CD1c-positive myeloid dendritic cell (primary cell): Measurements from ENCODE around the gene NCOA5.

Experiments used
- DNase-seq: peaks from one replicate; pipeline ENCODE4 v3.0.0-alpha.2; 2016; ENCODE audit errors: extremely low spot score

NCOA5 gene

GRCh38 chr20:46089417-46090388 lies at the start of gene NCOA5:
TSS of gene NCOA5 (minus strand) at chr20:46089962. CDS start at chr20:46079424, 10,538 bp downstream.
- DNase-seq: peak; percentile 97

- DNase-seq: no peak
These were observed 49.6 kb upstream of the NCOA5 start for GRCh38 chr20:46139266-46139889.

DNA sequence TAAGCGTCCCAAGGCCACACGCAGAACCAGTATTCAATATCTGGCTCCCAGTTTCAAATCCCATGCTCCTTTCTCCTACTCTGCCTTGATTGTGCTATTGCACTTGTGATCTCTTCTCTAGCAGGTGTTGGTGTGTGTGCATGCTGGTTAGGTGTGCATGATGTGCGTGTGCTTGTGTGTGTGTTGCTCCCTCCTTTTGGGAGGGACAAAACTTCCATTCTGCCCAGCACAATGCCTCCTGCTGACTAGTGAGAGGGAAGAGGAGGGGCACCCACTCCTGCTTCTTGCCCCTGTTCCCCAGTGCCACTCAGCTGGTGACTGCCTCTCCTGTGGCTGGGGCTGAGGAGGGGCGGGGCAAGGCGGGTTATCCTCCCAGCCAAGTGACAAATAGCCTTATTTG lies 48.1 kb upstream of the NCOA5 start:
- DNase-seq: no peak

GRCh38 chr20:46135856-46136633 lies 46.3 kb upstream of the NCOA5 start:
- DNase-seq: no peak

- DNase-seq: no peak
These were observed 45.0 kb upstream of the NCOA5 start for GRCh38 chr20:46134716-46135115.

DNA sequence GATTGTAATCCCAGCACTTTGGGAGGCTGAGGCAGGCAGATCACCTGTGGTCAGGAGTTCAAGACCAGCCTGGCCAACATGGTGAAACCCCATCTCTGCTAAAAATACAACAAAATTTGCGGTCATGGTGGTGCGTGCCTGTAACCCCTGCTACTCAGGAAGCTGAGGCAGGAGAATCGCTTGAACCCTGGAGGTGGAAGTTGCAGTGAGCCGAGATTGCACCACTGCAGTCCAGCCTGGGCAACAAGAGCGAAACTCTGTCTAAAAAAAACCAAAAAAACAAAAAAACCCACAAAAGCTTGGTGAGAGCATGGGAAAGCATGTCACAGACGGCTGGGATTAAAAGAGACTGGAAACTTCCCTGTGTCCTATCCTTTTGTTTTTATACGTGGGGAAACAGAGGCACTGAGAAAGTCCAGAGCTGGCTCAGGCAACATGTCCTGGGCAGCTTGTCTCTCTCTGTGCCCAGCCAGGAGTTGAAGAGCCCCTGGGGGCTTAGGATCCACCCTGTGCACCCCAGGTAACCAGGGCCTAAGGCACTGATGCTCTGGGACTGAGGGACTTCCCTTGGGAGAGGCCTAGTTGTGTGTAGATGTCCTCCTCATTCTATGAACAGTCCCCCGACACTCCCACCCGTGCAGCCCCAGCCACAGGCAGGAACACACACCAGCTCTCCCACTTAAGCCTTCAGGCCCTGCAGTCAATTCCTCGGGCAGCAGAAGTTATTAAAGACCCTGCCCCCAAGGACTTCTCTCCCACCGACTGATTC lies 44.3 kb upstream of the NCOA5 start:
- no peak for DNase-seq

GRCh38 chr20:46132705-46133120 lies 43.0 kb upstream of the NCOA5 start:
- DNase-seq: peak; percentile 70

DNA sequence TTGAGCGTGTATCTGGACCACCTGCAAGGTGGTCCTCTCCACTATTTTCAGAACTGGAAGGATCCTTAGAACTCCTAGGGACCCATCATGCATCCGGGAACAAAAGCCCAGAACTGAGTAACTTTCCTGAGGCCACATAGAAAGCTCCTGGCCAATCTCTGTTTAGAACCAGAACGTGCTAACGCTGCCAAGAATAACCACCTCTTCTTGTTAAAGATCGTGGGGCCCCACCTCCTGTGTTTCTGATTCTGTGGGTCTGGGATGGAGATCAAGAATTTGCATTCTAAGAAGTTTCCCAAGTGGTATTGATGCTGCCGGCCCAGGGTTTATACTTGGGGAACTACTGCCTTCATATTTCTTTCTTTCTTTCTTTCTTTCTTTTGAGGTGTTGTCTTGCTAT lies 41.6 kb upstream of the NCOA5 start:
- no peak for DNase-seq

- no peak for DNase-seq
These were observed 40.8 kb upstream of the NCOA5 start for GRCh38 chr20:46130534-46130933.

DNA sequence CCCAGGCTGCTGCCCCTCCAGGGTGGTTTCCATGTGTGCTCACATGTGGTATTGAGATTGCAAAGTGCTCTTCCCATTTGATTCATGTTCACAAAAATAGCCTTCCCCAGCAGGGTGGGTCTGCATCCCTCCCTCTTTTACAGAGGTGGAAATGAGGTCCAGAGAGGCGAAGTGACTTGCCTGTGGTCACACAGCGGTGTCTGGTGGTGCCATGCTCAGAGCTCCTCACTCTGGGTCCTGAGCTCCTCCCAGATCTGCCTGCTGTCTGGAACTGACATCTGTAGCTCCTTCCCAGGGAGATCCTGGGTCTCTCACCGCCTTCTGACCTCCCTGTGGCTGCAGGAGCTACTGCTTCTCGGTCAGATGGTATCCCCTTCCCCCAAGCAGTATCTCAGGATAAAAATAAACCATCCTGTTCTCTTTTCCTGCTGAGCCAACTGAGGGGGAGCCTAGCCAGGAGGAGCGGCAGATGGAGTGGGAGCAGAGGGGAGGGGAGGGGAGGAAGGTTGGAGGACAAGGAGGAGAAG lies 40.3 kb upstream of the NCOA5 start:
- no peak for DNase-seq

DNA sequence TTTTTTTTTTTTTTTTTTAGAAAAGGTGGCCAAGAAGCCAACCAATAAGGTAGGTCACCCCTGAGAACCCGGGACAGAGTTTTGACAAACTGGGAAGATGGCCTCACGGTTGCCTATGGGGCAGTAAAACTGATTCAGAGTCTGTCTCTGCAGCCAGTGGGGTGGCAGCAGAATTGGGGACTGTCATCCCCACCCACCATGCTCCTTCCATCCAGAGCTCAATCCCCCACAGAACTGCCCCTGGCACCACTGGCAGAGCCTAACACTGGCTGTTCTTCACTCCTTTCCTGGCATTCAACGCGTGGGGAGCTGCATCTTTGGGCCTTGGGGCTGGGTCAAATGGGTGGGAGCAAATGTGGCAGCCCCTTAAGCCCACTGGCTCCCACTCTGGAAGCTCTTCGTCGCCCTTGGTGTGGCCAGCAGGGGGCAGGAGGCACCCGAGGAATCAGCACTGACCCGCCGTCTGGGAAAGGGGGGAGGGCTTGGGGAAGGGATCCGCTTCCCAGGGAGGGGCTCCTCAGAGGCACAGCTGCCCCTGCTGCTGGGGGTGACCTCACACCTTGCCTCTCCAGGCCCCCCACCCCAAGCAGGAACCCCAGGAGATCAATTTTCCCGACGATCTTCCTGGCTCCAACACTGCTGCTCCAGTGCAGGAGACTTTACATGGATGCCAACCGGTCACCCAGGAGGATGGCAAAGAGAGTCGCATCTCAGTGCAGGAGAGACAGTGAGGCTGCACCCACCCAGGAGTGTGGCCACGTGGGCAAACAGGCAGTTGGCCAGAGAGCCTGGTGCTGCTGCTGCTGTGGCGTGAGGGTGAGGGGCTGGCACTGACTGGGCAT lies 38.8 kb upstream of the NCOA5 start:
- DNase-seq: no peak

GRCh38 chr20:46127396-46128010 lies 37.7 kb upstream of the NCOA5 start:
- DNase-seq: no peak

GRCh38 chr20:46126440-46127056 lies 36.8 kb upstream of the NCOA5 start:
- DNase-seq: no peak

- no peak for DNase-seq
These were observed 33.9 kb upstream of the NCOA5 start for GRCh38 chr20:46123482-46124245.

DNA sequence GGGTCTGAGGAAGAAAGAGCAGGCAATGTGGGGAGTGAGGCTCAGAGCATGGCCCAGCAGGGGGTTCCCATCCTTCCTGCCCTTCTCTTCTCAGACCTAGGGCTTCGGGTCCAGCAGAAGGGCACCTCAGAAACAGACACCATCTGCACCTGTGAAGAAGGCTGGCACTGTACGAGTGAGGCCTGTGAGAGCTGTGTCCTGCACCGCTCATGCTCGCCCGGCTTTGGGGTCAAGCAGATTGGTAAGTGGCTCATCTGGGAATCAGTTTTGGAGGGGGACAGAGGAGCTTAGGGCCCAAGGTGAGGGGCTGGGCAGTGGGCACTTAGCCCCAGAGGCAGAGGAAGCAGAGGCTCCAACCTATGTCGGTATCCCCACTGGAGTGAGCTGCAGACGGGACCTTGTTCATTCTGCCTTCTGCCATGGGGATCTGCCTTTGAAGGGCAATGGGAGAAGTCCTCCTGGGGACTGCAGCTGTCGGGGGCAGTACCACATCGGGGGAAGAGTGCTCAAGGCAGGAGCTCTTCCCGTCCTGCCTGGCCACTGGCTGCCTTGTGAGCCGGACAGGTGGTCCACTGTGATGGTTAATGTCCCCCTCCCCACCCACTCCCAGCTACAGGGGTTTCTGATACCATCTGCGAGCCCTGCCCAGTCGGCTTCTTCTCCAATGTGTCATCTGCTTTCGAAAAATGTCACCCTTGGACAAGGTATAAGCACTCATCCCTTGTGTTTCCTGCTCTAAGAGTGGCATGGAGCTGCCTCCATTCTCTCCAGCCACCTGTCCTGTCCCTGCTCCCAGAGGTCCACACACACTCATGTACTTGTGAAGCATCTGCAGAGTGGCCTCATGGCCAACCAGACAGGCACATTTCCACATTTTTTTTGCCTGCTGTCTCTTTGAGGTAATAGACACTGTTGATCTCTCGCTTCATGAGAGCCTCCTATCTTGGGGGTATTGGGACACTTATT lies 33.0 kb upstream of the NCOA5 start:
- DNase-seq: no peak

- no peak for DNase-seq
These were observed 32.3 kb upstream of the NCOA5 start for GRCh38 chr20:46122071-46122470.

DNA sequence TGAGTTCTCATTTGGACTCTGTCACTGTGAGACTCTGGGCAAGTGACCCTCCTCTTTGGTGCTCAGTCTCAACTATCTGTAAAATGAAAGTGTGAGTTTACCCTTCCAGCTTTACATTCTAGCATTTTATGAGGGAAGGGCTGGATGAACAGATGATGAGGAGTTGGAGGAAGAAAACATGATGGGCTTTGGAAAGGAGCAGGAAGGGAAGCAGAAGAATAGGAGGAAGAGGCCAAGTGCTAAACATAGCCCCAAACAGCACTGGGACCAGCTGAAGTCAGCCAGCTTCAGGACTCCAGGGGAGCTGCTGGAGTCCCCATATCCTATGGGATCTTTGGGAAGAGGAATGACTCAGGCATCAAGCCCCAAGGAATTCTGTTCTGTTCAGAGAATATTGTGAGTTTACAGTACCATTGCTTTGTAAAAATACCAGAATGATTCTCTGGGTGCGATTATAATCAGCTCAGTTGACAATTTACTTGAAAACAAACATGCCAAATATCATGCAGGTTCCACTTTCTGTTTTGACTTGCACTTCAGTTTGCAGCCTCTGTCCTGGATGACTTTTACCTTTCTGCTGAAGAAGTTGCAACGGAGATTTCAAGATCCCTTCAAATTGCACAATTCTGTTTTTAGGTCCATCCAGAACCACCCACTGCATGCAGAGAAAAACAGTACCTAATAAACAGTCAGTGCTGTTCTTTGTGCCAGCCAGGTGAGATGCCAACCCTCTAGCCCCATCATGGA lies 31.6 kb upstream of the NCOA5 start:
- DNase-seq: no peak
